ENCODE results near the gene AFF3.

GRCh38 chr2:99562516-99562915 lies 579.9 kb downstream of the AFF3 start:
- TF ChIP-seq POLR2AphosphoS5 (IDR thresholded peaks at IDR 0.05), result no peak
- no peak for TF ChIP-seq CTCF (IDR thresholded peaks at IDR 0.05)
- TF ChIP-seq POLR2A (IDR thresholded peaks at IDR 0.05), result no peak
